Activated CD4-positive, alpha-beta T cell treated with anti-CD3 and anti-CD28 coated beads for 1 hour (primary cell): ENCODE data around the gene SEC22C.

Source experiments
- DNase-seq: peaks from one replicate; pipeline ENCODE4 v3.0.0-alpha.2; 2020

The SEC22C gene

GRCh38 chr3:42510325-42510724, 71.4 kb downstream of the SEC22C start:
- no peak for DNase-seq

DNA sequence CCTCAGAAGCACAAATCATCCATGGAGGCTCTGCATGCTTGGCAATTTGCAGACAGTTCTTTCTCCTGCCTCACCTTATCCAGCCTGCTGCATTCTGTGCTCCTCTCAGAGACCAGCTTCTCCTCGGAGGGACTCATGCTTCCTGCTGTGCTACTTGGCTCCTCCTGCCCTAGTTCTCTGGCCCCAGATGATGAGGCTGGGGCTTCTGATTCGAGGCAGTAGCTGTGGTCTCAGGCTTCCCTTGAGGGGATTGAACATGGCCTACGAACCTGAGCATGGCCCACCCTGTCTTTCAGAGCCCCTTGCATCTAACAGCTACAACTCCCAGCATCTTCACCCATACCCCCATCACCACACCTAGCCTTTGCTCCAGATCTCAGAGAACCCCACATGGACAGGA, 72.7 kb downstream of the SEC22C start:
- DNase-seq = no peak

DNA sequence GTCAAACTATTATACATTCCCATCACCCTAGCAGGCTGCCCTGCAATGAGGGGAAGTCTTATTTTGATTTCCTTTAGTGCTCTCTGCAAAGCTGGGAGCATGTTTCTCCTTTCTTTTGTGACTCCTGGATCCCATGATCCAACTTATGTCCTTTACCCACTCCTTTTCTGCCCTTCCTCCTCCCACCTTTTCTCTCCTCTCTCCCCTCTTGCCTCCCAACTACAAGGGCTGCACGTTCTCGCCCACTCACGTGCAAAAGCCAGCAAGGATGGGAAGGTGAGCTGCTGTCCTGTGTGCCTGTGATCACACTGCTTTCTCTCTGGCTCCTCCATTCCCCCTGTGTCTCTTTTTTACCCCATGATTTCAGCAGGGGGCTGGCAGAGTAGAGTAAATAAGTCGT, 73.2 kb downstream of the SEC22C start:
- DNase-seq = no peak

DNA sequence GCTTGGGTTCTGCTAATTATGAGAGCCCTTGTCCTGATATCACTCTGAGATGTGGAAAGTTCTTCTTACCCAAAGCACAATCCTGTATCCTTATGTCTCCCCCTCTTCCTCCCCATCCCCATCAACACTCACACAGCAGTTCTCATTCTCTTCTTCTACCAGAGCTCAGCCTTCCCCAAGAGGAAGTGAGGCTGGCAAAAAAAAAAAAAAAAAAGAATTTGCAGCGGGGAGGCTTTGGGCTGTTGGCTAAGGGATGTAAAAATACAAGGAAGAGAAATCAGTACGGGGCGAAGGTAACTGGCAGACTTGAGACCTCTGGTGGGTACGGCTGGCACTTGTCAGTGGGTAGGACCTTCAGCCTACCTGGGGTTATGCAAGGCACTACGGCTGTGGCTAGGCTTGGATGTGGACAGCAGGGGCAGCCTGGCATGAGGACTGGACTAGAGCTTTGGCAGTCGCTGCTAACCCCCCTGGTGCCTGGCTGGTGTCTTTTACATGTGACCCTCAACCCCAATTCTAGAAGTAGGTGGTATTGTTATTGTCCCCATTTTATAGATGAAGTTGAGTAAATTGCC, 73.9 kb downstream of the SEC22C start:
- DNase-seq = no peak

- no peak for DNase-seq
Observed at GRCh38 chr3:42507252-42507651, 74.5 kb downstream of the SEC22C start.

- no peak for DNase-seq
Observed at GRCh38 chr3:42505849-42506410, 75.8 kb downstream of the SEC22C start.

DNA sequence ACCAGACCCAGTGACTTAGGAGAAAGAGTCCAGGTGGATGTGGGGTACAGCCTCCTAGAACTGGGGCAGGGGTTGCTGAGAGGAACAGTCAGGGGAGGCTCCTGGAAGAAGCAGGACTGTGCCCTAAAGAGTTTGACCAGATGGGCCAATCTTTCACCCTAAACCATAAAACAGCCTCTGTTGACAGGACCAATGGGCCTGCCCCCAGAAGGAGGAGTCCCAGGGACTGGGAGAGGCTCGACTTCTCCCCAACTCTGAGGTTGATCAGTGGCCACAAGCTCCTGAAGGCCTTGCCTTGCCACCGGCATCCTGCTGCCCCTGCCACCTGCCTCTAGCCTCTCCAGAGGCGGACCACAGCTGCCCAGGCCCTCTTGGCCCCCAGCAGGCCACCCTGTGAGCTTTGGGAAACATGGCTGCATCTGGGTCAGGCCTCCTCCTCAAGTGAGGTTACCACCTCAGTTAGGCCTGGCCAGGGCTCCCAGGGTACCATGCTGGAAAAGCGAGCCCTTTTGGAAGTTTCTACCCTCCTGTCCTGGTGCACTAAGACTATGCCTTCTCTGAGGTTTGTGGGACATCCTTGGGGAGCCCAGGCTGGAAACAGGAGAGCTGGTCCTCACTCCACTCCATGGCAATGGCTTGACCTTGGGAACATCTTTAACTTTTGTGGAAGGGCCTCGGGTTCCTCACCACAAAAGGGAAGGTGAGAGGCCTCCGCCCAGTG, 76.5 kb downstream of the SEC22C start:
- DNase-seq = no peak

- DNase-seq = no peak
Observed at GRCh38 chr3:42504334-42505127, 77.2 kb downstream of the SEC22C start.

GRCh38 chr3:42503957-42504333, 77.8 kb downstream of the SEC22C start:
- DNase-seq = no peak

- DNase-seq = no peak
Observed at GRCh38 chr3:42503251-42503924, 78.4 kb downstream of the SEC22C start.

DNA sequence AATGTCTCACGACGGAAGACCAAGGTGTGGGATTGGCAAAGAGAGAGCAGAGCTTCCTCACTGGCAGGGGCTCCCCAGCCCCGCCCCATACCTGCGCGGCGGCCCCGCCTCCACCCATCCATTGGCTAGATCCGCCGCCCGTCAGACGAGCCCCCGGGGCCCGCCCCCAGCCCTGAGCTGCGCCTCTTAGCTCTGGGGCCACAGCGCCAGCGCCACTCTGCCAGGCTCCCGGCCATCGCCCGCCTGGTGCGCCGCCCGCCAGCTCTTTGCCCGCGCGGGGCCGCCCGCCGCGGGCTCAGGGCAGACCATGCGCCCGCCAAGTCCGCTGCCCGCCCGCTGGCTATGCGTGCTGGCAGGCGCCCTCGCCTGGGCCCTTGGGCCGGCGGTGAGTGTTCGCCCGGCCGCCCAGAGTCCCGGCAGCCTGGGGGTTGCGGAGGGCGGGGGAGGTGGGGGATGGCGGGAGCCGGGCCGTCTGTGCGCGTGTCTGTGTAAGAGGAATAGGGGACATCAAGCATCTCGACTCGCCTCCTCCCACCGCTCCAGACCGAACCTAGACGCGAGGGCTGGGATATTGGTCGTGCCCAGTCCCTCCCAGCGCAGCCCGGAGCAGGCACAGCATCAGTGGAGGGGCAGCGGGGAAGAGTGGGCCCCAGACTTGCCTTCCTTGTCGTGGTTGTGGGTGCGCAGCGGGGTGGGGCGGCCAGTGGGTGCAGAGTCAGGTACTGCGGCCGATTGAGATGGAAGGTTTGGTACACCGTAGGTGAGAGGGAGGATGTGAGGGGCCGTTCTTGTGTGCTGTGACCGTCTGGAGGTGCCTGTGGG, 79.1 kb downstream of the SEC22C start, which contains the start of gene VIPR1:
TSS of gene VIPR1 (plus strand) at position 215 of the 822 bp plus-strand sequence. CDS start at position 308, 93 bp downstream.
- peak; percentile 91 for DNase-seq

DNA sequence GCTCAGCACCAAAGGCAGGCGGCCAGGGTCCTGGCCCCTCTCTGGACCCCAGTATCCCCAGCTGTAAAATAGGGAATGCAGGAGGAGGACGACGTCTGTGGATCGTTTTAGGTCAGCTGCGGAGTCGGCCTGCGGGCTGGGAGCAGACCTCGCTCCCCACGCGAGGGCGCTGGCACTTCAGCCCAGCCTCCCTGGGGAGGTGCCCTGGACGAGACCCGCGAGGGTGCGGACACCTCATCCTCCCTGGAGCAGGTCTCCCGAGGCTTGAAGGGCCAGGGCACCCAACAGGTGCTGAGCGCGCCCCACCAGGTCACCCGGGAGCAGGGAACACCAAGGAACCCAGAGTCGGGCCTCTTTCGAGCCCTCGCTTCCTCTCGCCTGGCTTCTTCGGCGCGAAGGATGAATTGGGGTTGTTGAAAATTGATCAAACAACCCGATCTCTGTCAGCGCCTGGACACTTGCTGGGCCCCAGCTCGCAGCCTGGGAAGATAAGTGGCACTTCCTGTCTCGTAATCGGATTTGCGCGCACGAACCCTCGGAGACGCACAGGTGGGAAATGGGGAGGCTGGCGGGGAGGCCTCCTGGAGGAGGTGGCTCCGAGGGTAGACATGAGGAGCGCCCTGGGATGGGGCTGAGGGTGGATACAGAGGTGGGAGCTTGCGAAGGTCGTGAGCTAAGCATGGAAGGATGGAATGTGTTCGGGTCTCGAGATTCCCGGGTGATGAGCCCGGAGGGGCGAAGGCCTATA, 79.9 kb downstream of the SEC22C start:
- DNase-seq = peak; percentile 54

DNA sequence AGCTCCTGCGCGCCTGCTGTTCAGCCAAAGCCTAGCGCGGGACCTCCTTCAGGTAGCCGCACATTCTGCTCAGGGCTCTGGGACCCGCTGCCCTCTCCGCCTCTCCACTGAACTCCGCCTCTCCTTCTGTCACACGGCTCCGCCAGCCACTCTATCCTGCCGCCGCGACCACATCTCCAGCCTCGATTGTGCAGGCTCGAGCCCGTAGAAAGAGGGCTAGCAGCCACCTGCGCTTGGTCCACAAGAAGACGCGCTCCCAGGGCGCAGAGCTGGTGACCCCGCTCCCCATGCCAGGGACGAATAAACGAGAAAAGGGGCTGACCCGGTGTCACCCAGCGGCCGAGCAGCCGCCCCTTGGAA, 80.5 kb downstream of the SEC22C start:
- DNase-seq = no peak

DNA sequence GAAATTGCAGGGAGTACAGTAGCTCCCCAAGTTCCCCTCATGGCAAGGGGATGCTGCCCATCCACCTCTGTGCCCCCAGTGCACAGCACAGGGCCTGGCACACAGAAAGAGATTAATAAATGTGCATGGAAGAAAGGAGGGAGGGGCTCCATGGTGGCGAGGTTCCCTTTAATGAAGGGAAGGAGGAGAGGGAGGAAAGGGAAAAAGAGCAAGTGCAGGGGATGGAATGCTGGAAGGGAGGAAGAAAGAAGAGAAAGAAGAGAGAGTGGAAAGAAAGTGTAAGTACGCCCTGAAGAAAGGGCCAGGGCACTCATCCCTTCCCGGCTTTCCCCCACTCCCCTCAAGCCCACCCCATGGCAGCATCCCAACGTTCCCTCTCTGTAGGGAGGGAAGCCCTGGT, 80.9 kb downstream of the SEC22C start:
- no peak for DNase-seq

- DNase-seq = no peak
Observed at GRCh38 chr3:42500091-42500490, 81.7 kb downstream of the SEC22C start.

DNA sequence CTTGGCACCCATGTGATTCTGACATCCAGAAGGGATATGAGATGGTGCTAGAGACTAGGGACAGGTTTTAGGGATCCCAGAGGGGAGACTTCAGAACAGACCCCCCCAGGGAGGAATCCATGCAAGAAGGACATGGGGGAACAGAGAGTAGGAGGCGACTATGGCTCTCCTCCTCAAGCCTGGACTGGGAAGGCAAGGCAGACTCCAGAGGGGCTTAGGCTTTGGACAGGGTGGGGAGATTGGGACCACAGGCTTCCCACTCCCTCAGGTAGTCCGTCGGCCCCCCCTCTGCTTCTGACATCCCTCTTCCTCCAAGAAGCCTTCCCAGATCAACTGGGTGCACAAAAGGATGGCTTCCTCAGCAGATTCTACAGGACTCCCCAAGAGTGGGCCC, 82.3 kb downstream of the SEC22C start:
- no peak for DNase-seq

DNA sequence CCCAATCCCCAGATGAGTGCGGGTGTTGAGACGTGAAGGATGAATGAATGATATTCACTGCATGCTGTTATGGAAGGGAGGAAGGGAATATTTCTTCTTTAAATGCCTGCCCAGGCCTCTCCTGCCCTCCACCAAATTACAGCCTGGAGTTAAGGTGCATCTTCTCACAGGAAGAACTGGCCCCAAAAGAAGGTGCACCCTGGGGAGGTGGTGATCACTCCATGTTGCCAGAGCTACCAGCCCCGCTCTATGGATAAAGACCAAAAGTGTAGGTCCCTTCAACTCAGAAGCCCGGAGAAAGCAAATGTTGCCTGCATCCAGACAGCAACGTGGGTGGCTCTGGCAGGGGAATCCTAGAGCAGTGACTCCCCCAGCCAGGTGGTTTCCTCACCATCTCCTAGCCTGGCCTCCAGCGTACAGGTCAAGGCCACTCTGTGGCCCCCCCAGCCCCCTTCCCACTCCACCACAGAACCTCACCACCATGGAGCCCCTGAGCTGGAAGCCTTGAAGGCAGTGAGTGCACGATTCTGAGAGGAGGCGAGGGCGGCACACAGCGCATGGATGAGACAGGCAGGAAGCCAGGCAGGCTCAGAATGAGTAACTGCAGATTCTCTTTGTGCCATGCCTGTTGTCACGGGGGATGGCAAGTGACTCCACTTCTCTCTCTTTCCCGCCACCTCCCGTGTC, 82.8 kb downstream of the SEC22C start:
- DNase-seq = no peak

DNA sequence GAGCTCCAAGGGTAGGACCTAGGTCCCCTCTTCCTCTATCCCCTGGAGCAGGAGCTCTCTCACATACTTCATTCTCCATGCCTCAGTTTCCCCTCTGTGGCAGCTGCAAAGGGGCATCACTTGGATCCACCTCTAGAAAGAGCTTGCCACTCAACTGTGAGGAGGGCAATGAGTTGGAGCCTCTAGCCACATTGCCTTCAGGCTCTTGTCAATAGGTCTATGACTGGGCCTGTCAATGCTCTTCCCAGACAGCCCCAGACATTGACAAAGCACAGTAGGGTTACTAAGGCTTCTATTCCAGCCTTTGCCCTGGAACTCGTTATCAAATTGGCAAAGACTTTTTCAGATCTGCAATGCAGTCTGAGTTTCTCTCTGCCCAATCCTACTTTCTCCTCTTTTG, 83.7 kb downstream of the SEC22C start:
- DNase-seq = no peak
